GM21717 (cell line): ENCODE measurements around the gene FASN.

Experiments used
- ATAC-seq: cut with Tn5 transposase; IDR thresholded peaks from one replicate; pipeline ENCODE4 v1.9.1; 2021; ENCODE audit warnings: mild to moderate bottlenecking, moderate library complexity; ENCODE audit not compliant: unreplicated experiment

Gene FASN

GRCh38 chr17:82118168-82118814 lies 20.3 kb upstream of the FASN start:
- no peak for ATAC-seq

- no peak for ATAC-seq
Observed at GRCh38 chr17:82117139-82118090, 19.4 kb upstream of the FASN start.

- ATAC-seq = no peak
Observed at GRCh38 chr17:82116246-82116645, 18.2 kb upstream of the FASN start.

- no peak for ATAC-seq
Observed at GRCh38 chr17:82114872-82115271, 16.8 kb upstream of the FASN start.

- no peak for ATAC-seq
Observed at GRCh38 chr17:82114447-82114846, 16.4 kb upstream of the FASN start.

- ATAC-seq = no peak
Observed at GRCh38 chr17:82113941-82114340, 15.9 kb upstream of the FASN start.

GRCh38 chr17:82113422-82113821 lies 15.4 kb upstream of the FASN start:
- no peak for ATAC-seq

- no peak for ATAC-seq
Observed at GRCh38 chr17:82112914-82113311, 14.9 kb upstream of the FASN start.

GRCh38 chr17:82112181-82112913 lies 14.3 kb upstream of the FASN start:
- ATAC-seq = no peak

- ATAC-seq = no peak
Observed at GRCh38 chr17:82110298-82110697, 12.3 kb upstream of the FASN start.

- no peak for ATAC-seq
Observed at GRCh38 chr17:82108961-82109475, 11.0 kb upstream of the FASN start.

GRCh38 chr17:82108496-82108945 lies 10.5 kb upstream of the FASN start:
- no peak for ATAC-seq

- ATAC-seq = no peak
Observed at GRCh38 chr17:82108038-82108437, 10.0 kb upstream of the FASN start.

GRCh38 chr17:82107341-82107860 lies 9.4 kb upstream of the FASN start:
- ATAC-seq = no peak

- ATAC-seq = no peak
Observed at GRCh38 chr17:82106688-82107305, 8.8 kb upstream of the FASN start.

- peak; percentile 67 for ATAC-seq
Observed at GRCh38 chr17:82105882-82106687, 8.0 kb upstream of the FASN start.

GRCh38 chr17:82105417-82105881 lies 7.4 kb upstream of the FASN start:
- ATAC-seq = no peak

- no peak for ATAC-seq
Observed at GRCh38 chr17:82104797-82105416, 6.9 kb upstream of the FASN start.
